Gastroesophageal sphincter (tissue), 4 donors: Measurements from ENCODE around the gene KISS1R. TPM values are rescaled to one million over a fixed set of nuclear protein-coding genes. Genes with fewer than 3 reads are reported as not detected.

Experiments used
- ATAC-seq: fragments of 150-250 bp; one replicate; pipeline ENCODE4 v1.9.1; 2016; ENCODE audit warnings: mild to moderate bottlenecking, moderate library complexity
- H3K27ac ChIP-seq, 4 donors: fragments of 200-600 bp; sonication (generic) in 3 of 4; 1 replicate in 3 of 4; 2 replicates in 1 of 4; pipeline ENCODE4 v1.5.1; 2016 to 2019
- H3K27me3 ChIP-seq: fragments of 200-600 bp; sonication (generic); one replicate; pipeline ENCODE4 v1.5.1; 2019
- H3K36me3 ChIP-seq, 2 donors: fragments of 200-600 bp; sonication (generic); one replicate each; pipeline ENCODE4 v1.5.1; 2019; ENCODE audit warnings: control low read depth in 1 of 2
- H3K4me1 ChIP-seq, 3 donors: fragments of 200-600 bp; sonication (generic); 1 replicate in 2 of 3; 2 replicates in 1 of 3; pipeline ENCODE4 v1.5.1; 2016 to 2019; ENCODE audit warnings: control low read depth in 2 of 3
- H3K4me3 ChIP-seq, 2 donors: fragments of 200-600 bp; sonication (generic); one replicate each; pipeline ENCODE4 v1.5.1; 2019; ENCODE audit warnings: mild to moderate bottlenecking in 1 of 2, moderate library complexity in 1 of 2
- H3K9me3 ChIP-seq, 3 donors: fragments of 200-600 bp; sonication (generic); one replicate each; pipeline ENCODE4 v1.5.1; 2017 to 2019; ENCODE audit warnings: control low read depth in 2 of 3
- EP300 ChIP-seq: sonication (generic); formaldehyde crosslinking; IDR thresholded peaks from one replicate; pipeline ENCODE4 v1.6.1; 2017; ENCODE audit warnings: antibody characterized with exemption, mild to moderate bottlenecking
- POLR2A ChIP-seq, 2 donors: fragments of 450-650 bp; IDR thresholded peaks; one replicate each; pipeline ENCODE4 v1.6.1; 2017; ENCODE audit warnings: antibody characterized with exemption in 2 of 2, mild to moderate bottlenecking in 2 of 2, moderate library complexity in 1 of 2
- POLR2AphosphoS5 ChIP-seq: sonication (generic); formaldehyde crosslinking; IDR thresholded peaks from one replicate; pipeline ENCODE4 v1.6.1; 2017; ENCODE audit warnings: antibody characterized with exemption
- WGBS, 2 donors: methylation state at CpG; one replicate each; pipeline ENCODE4 v1.1.5; 2018; ENCODE audit warnings: low coverage in 1 of 2; 5-methylcytosine and 5-hydroxymethylcytosine counted together
- total RNA-seq, 4 donors: library from RNA; depleted of rRNA; stranded (reverse); fragments of >200 nt; gene quantifications; one replicate each; pipeline ENCODE4 v1.1.0, GENCODE V29; 2016
- TF ChIP-seq, protein P1 (sequence below), 4 experiments: fragments of 200-600 bp in 2 of 4; fragments of 450-650 bp in 2 of 4; sonication (generic) in 1 of 4; IDR thresholded peaks; one replicate each; pipeline ENCODE4 v1.5.1; 2017 to 2019; ENCODE audit warnings: antibody characterized with exemption in 4 of 4, mild to moderate bottlenecking in 2 of 4, moderate library complexity in 2 of 4

The KISS1R gene
- total RNA-seq, 4 donors from 2014 or later = not detected

DNA sequence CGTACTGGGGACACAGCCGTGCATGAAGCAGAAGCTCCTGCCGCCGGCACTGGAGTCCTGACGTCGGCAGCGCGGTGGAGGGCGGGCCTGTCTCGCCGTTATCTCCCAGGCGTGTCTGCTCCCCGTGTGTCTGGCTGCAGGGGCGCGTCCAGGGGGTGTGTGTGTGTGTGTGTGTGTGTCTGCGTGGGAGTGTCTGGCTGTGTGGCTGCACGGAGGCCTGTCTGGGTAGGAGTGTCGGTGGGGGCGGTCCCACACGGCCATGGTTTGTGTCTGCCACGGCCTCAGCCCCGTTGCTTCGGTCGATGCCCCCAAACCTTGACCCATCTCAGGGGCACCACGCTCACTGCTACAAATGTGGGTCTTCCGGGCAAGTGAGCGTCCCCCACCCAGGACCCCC, 27.0 kb downstream of the KISS1R start:
- no peaks in the 10 kb centered on the region for H3K27me3 ChIP-seq
- ATAC-seq = no peak
- no peak for TF ChIP-seq POLR2A (IDR thresholded peaks at IDR 0.05)
- no peak for TF ChIP-seq EP300
- TF ChIP-seq, protein P1, sequence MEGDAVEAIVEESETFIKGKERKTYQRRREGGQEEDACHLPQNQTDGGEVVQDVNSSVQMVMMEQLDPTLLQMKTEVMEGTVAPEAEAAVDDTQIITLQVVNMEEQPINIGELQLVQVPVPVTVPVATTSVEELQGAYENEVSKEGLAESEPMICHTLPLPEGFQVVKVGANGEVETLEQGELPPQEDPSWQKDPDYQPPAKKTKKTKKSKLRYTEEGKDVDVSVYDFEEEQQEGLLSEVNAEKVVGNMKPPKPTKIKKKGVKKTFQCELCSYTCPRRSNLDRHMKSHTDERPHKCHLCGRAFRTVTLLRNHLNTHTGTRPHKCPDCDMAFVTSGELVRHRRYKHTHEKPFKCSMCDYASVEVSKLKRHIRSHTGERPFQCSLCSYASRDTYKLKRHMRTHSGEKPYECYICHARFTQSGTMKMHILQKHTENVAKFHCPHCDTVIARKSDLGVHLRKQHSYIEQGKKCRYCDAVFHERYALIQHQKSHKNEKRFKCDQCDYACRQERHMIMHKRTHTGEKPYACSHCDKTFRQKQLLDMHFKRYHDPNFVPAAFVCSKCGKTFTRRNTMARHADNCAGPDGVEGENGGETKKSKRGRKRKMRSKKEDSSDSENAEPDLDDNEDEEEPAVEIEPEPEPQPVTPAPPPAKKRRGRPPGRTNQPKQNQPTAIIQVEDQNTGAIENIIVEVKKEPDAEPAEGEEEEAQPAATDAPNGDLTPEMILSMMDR (IDR thresholded peaks at IDR 0.05) = no peak
- no peak for TF ChIP-seq POLR2AphosphoS5
- H3K4me3 ChIP-seq = no peak overlapping the region
- H3K27ac ChIP-seq = no peak overlapping the region
- peaks cover 0 to 28% (median 4%) of the 10 kb centered on the region in 3 donors for H3K4me1 ChIP-seq
- peaks cover 0 to 9% of the 10 kb centered on the region in 2 donors for H3K36me3 ChIP-seq
- H3K9me3 ChIP-seq = no peaks in the 10 kb centered on the region
- no CpG with 5 or more reads among the region's 27 CpGs for WGBS, 2 donors

- WGBS, 2 donors = 53 to 73% methylated on average over 3 to 17 of the region's 22 CpGs
- TF ChIP-seq, protein P1 (IDR thresholded peaks at IDR 0.05) = no peak
- TF ChIP-seq EP300 (no peak), POLR2A (IDR thresholded peaks at IDR 0.05) (no peak), POLR2AphosphoS5 (no peak)
- Histone ChIP-seq H3K9me3 (no peaks in the 10 kb centered on the region), H3K27me3 (no peaks in the 10 kb centered on the region), H3K4me1 (peaks cover 0 to 28% (median 4%) of the 10 kb centered on the region in 3 donors), H3K36me3 (peaks cover 0 to 9% of the 10 kb centered on the region in 2 donors), H3K4me3 (no peak overlapping the region), H3K27ac (no peak overlapping the region)
- no peak for ATAC-seq
Observed at GRCh38 chr19:944663-945241, 27.6 kb downstream of the KISS1R start.

- Histone ChIP-seq H3K27me3 (no peaks in the 10 kb centered on the region), H3K36me3 (peaks cover 0 to 9% of the 10 kb centered on the region in 2 donors), H3K9me3 (no peaks in the 10 kb centered on the region), H3K4me3 (no peak overlapping the region), H3K4me1 (peaks cover 0 to 19% (median 4%) of the 10 kb centered on the region in 3 donors), H3K27ac (no peak overlapping the region)
- WGBS, 2 donors = 88% methylated on average over 5 of the region's 37 CpGs; no CpG with 5 or more reads in 1 of the 2 donors
- no peak for TF ChIP-seq POLR2A (IDR thresholded peaks at IDR 0.05)
- TF ChIP-seq POLR2AphosphoS5 = no peak
- TF ChIP-seq EP300 = no peak
- TF ChIP-seq, protein P1 (IDR thresholded peaks at IDR 0.05) = no peak
- ATAC-seq = no peak
Observed at GRCh38 chr19:945401-946252, 28.5 kb downstream of the KISS1R start.

GRCh38 chr19:947090-947706, 30.1 kb downstream of the KISS1R start:
- WGBS, 2 donors = no CpG with 5 or more reads among the region's 30 CpGs

More at GRCh38 chr19:947090-947706, 30.1 kb downstream of the KISS1R start:
- Histone ChIP-seq H3K4me3 (no peak overlapping the region), H3K4me1 (peaks cover 0 to 3% (median 0%) of the 10 kb centered on the region in 3 donors), H3K36me3 (peaks cover 0 to 9% of the 10 kb centered on the region in 2 donors), H3K27ac (no peak overlapping the region), H3K9me3 (no peaks in the 10 kb centered on the region), H3K27me3 (no peaks in the 10 kb centered on the region)
- no peak for ATAC-seq
- no peak for TF ChIP-seq EP300
- no peak for TF ChIP-seq POLR2A (IDR thresholded peaks at IDR 0.05)
- no peak for TF ChIP-seq POLR2AphosphoS5
- TF ChIP-seq, protein P1 (IDR thresholded peaks at IDR 0.05) = no peak
